ENCODE measurements around the gene SERINC3. TPM values are rescaled to one million over a fixed set of nuclear protein-coding genes. Genes with fewer than 3 reads are reported as not detected.
A peak's percentile ranks its signal among the peaks of the same experiment; 100 is the strongest.

SERINC3 gene
- total and polyA plus RNA-seq, 3 donors from 2014 or later, result 163 to 263 (median 181) TPM

DNA sequence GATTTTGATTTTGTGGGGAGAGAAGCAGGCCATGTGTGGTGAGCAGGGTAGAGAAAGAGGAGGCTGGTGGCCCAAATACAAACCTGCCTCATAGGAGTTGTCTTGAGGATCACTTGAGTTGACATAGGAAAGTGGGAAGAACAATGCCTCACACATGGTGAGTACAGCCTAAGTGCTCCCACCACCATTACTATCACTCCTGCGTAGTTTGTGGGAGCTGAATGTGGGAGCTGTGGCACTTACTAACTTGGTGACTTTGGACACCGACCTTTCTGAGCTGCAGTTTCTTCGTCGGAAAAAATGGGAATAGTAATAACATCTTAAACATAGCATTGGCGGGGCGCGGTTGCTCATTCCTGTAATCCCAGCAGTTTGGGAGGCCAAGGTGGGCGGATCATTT is 25.5 kb upstream of the SERINC3 start:
- WGBS, 2 donors, result 93 to 95% methylated on average over 8 of the region's 8 CpGs
- DNase-seq, result no peak
- H3K36me3 ChIP-seq (ENCODE audit: low read depth, missing control alignments), result no peaks in the 10 kb centered on the region
- H3K4me1 ChIP-seq, result peaks cover 3% of the 10 kb centered on the region
- no peak overlapping the region for H3K27ac ChIP-seq
- no peak overlapping the region for H3K4me3 ChIP-seq
- TF ChIP-seq POLR2A (IDR thresholded peaks at IDR 0.05), result no peak
- TF ChIP-seq CTCF (IDR thresholded peaks at IDR 0.05), result no peak
- no peaks in the 10 kb centered on the region for H3K9me3 ChIP-seq
- H3K27me3 ChIP-seq, result no peaks in the 10 kb centered on the region
- intact Hi-C loops (cut with DNase I; ENCODE audit: low total_unique reads), result no loop called here

DNA sequence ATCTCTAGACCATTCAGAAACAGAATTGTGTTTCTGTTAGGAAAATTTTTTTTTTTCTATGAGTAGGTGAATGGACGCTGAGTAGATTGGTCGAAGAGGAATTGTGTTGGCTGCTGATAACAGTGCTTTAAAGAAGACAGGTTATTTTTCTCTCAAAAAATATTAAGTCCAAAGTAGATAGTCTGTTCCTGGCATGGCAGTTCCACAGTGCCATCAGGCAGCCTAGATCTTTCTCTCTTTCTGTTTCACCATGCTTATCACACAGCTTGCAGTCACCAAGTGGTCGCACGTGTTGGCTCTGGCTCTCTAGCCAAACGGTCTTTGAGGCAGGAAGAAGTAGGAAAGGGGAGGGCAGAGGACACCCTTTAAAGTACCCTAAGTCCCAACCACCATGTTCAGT is 22.4 kb upstream of the SERINC3 start:
- H3K4me1 ChIP-seq, result peaks cover 7% of the 10 kb centered on the region
- intact Hi-C loops (cut with DNase I; ENCODE audit: low total_unique reads), result no loop called here
- H3K9me3 ChIP-seq, result no peaks in the 10 kb centered on the region
- no peaks in the 10 kb centered on the region for H3K36me3 ChIP-seq (ENCODE audit: low read depth, missing control alignments)
- H3K4me3 ChIP-seq, result no peak overlapping the region
- no peak overlapping the region for H3K27ac ChIP-seq
- TF ChIP-seq CTCF (IDR thresholded peaks at IDR 0.05), result no peak
- TF ChIP-seq POLR2A (IDR thresholded peaks at IDR 0.05), result no peak
- H3K27me3 ChIP-seq, result no peaks in the 10 kb centered on the region
- no peak for DNase-seq
- 50 to 62% methylated on average over 5 of the region's 5 CpGs for WGBS, 2 donors

- TF ChIP-seq CTCF (IDR thresholded peaks at IDR 0.05) (no peak), POLR2A (IDR thresholded peaks at IDR 0.05) (no peak)
- 66 to 71% methylated on average over 3 of the region's 3 CpGs for WGBS, 2 donors
- Histone ChIP-seq H3K36me3 (ENCODE audit: low read depth, missing control alignments) (no peaks in the 10 kb centered on the region), H3K4me3 (no peak overlapping the region), H3K27ac (no peak overlapping the region), H3K4me1 (peaks cover 4% of the 10 kb centered on the region), H3K27me3 (no peaks in the 10 kb centered on the region), H3K9me3 (no peaks in the 10 kb centered on the region)
- no peak for DNase-seq
- intact Hi-C loops (cut with DNase I; ENCODE audit: low total_unique reads), result no loop called here
Observed at GRCh38 chr20:44543358-44543757, 21.5 kb upstream of the SERINC3 start.

DNA sequence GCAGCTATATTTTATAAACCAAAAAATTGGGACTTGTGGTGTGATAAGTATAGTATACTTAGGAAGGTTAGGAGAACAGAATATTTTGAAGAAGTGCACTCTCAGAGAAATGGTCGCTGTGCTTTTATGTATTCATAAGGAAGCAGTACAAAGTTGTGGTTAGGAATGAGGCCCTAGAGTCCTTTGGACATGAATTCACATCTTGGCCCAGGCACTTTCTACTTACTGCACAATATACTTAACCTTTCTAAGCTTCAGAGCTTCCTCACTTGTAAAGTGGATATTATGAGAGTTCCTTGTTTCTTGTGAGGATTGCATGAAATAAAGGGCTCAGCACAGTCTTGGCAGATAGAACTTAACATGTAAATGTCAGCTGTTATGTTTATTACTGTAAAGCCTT is 21.0 kb upstream of the SERINC3 start:
- WGBS, 2 donors, result 66 to 73% methylated on average over 1 of the region's 1 CpG
- no peak for TF ChIP-seq CTCF (IDR thresholded peaks at IDR 0.05)
- no peak for TF ChIP-seq POLR2A (IDR thresholded peaks at IDR 0.05)
- H3K4me1 ChIP-seq, result peaks cover 4% of the 10 kb centered on the region
- intact Hi-C loops (cut with DNase I; ENCODE audit: low total_unique reads), result no loop called here
- H3K9me3 ChIP-seq, result no peaks in the 10 kb centered on the region
- no peaks in the 10 kb centered on the region for H3K27me3 ChIP-seq
- DNase-seq, result no peak
- no peak overlapping the region for H3K27ac ChIP-seq
- no peaks in the 10 kb centered on the region for H3K36me3 ChIP-seq (ENCODE audit: low read depth, missing control alignments)
- no peak overlapping the region for H3K4me3 ChIP-seq

- Histone ChIP-seq H3K4me1 (peaks cover 4% of the 10 kb centered on the region), H3K9me3 (no peaks in the 10 kb centered on the region), H3K27ac (peak overlapping the region in 1 of 2 donors; percentile 14), H3K36me3 (ENCODE audit: low read depth, missing control alignments) (no peaks in the 10 kb centered on the region), H3K4me3 (no peak overlapping the region), H3K27me3 (no peaks in the 10 kb centered on the region)
- no peak for DNase-seq
- TF ChIP-seq POLR2A (IDR thresholded peaks at IDR 0.05), result no peak
- TF ChIP-seq CTCF (IDR thresholded peaks at IDR 0.05), result no peak
- intact Hi-C loops (cut with DNase I; ENCODE audit: low total_unique reads), result no loop called here
- WGBS, 2 donors, result 32 to 40% methylated on average over 4 of the region's 4 CpGs
Observed at GRCh38 chr20:44541992-44542391, 20.1 kb upstream of the SERINC3 start.

Measured in testis (tissue), 3 donors.